Psoas muscle (tissue), 8 donors: ENCODE results near the gene MICAL3. TPM values are rescaled to one million over a fixed set of nuclear protein-coding genes. Genes with fewer than 3 reads are reported as not detected.
A peak's percentile ranks its signal among the peaks of the same experiment; 100 is the strongest.

Experiments
- ATAC-seq, 4 donors: fragments of 200-7000 bp; cut with Tn5 transposase; one replicate each; pipeline ENCODE4 v1.9.1; 2020; ENCODE audit warnings: moderate library complexity in 3 of 4, mild to moderate bottlenecking in 2 of 4
- DNase-seq, 2 donors: peaks; one replicate each; pipeline ENCODE4 v3.0.0-alpha.2; 2020
- H3K27ac ChIP-seq: fragments of 200-600 bp; one replicate; pipeline ENCODE4 v1.8.0; 2022
- H3K27me3 ChIP-seq, 3 donors: fragments of 200-600 bp in 1 of 3; one replicate each; pipeline versions ENCODE4 v1.6.1 to v1.8.0; 2013 to 2022; ENCODE audit warnings: low read length in 2 of 3, mild to moderate bottlenecking in 2 of 3, moderate library complexity in 1 of 3; ENCODE audit not compliant: insufficient read depth in 3 of 3
- H3K36me3 ChIP-seq, 2 donors: fragments of 200-600 bp in 1 of 2; one replicate each; pipeline versions ENCODE4 v1.6.1 to v1.8.0; 2013 to 2022; ENCODE audit warnings: low read depth in 1 of 2, mild to moderate bottlenecking in 1 of 2, moderate library complexity in 1 of 2; ENCODE audit not compliant: insufficient read depth in 1 of 2
- H3K4me1 ChIP-seq: fragments of 200-600 bp; one replicate; pipeline ENCODE4 v1.8.0; 2022
- H3K4me3 ChIP-seq: fragments of 200-600 bp; one replicate; pipeline ENCODE4 v1.8.0; 2022; ENCODE audit warnings: mild to moderate bottlenecking
- H3K9me3 ChIP-seq: fragments of 200-600 bp; one replicate; pipeline ENCODE4 v1.8.0; 2022
- CTCF ChIP-seq: fragments of 200-600 bp; IDR thresholded peaks from one replicate; pipeline ENCODE4 v1.8.0; 2022; ENCODE audit warnings: antibody characterized with exemption
- WGBS, 3 donors: extraction: QIAGEN DNeasy Blood & Tissue Kit; methylation state at CpG; one replicate each; pipeline versions ENCODE4 v1.1.6 to v1.1.7; 2013; 5-methylcytosine and 5-hydroxymethylcytosine counted together
- intact Hi-C, 2 donors: fragments of 100-400 bp; cut with DNase I; formaldehyde crosslinking; loops; one replicate each; pipeline versions ENCODE4 v1.11.0 to v1.14.2; 2022
- polyA plus RNA-seq, 3 donors: library from polyadenylated mRNA; stranded (reverse); fragments of 200-250 nt; gene quantifications; one replicate each; pipeline ENCODE4 v1.2.3, GENCODE V29; 2013
- total RNA-seq, 4 donors: library from RNA; stranded (reverse); fragmentation: NEBNext Ultra II Directional in 2 of 4; extraction: Animal tissue kit (Norgen Biotek cat#: 25700) in 2 of 4; gene quantifications; one replicate each; pipeline versions ENCODE4 v1.2.1 to v1.2.4, GENCODE V29; 2021 to 2023
- donor health status: healthy with polysubstance abuse.
- donor health status: DM: no; HTN: no; CAD: no; lungs with moderate emphysema.
- donor health status: Bipolar disorder and iron deficiency.
- donor health status: healthy.
- donor health status: DM: yes; HTN: yes; CAD: no.
- donor health status: DM: no; HTN: no; CAD: no.
- donor health status: DM: no; HTN: no; CAD: no.
- donor health status: DM: yes; HTN: yes; CAD: no.

The MICAL3 gene
- total and polyA plus RNA-seq, 7 donors: 2.1 to 38.3 (median 15.5) TPM

- 44 to 56% (median 45%) methylated on average over 14 of the region's 14 CpGs for WGBS, 3 donors
- ATAC-seq (peak in 3 of 4 donors; percentile 23 to 52 (median 51)), DNase-seq (no peak)
- intact Hi-C loops: no loop called here
- TF ChIP-seq CTCF: no peak
- Histone ChIP-seq H3K36me3 (no peaks in the 10 kb centered on the region), H3K4me3 (no peak overlapping the region), H3K4me1 (peaks cover 20% of the 10 kb centered on the region), H3K9me3 (no peaks in the 10 kb centered on the region), H3K27ac (peak overlapping the region; percentile 43), H3K27me3 (no peaks in the 10 kb centered on the region)
These were observed 43.4 kb upstream of the MICAL3 start for GRCh38 chr22:18067548-18068341.

GRCh38 chr22:18067121-18067520 is 42.8 kb upstream of the MICAL3 start:
- WGBS, 3 donors: 92 to 96% (median 94%) methylated on average over 3 of the region's 3 CpGs

GRCh38 chr22:18066181-18066859 is 42.0 kb upstream of the MICAL3 start:
- H3K27ac ChIP-seq: no peak overlapping the region
- H3K4me3 ChIP-seq: no peak overlapping the region
- H3K9me3 ChIP-seq: no peaks in the 10 kb centered on the region
- H3K27me3 ChIP-seq: no peaks in the 10 kb centered on the region
- H3K36me3 ChIP-seq: no peaks in the 10 kb centered on the region
- intact Hi-C loops: no loop called here
- no peak for DNase-seq
- 60 to 64% (median 63%) methylated on average over 12 of the region's 12 CpGs for WGBS, 3 donors
- H3K4me1 ChIP-seq: peaks cover 8% of the 10 kb centered on the region
- no peak for ATAC-seq
- TF ChIP-seq CTCF: no peak

More at GRCh38 chr22:18067121-18067520, 42.8 kb upstream of the MICAL3 start:
- DNase-seq (no peak), ATAC-seq (no peak)
- peak overlapping the region; percentile 43 for H3K27ac ChIP-seq
- no peaks in the 10 kb centered on the region for H3K36me3 ChIP-seq
- intact Hi-C loops: no loop called here
- TF ChIP-seq CTCF: no peak
- H3K27me3 ChIP-seq: no peaks in the 10 kb centered on the region
- H3K9me3 ChIP-seq: no peaks in the 10 kb centered on the region
- H3K4me1 ChIP-seq: peaks cover 16% of the 10 kb centered on the region
- H3K4me3 ChIP-seq: no peak overlapping the region

- Histone ChIP-seq H3K4me1 (peaks cover 8% of the 10 kb centered on the region), H3K27ac (no peak overlapping the region), H3K9me3 (no peaks in the 10 kb centered on the region), H3K36me3 (no peaks in the 10 kb centered on the region), H3K4me3 (no peak overlapping the region), H3K27me3 (no peaks in the 10 kb centered on the region)
- intact Hi-C loops: no loop called here
- no peak for DNase-seq
- WGBS, 3 donors: 73 to 83% (median 80%) methylated on average over 9 of the region's 9 CpGs
- ATAC-seq: no peak
- TF ChIP-seq CTCF: no peak
These were observed 40.9 kb upstream of the MICAL3 start for GRCh38 chr22:18065256-18065655.
